CD14-positive monocyte (primary cell): ENCODE measurements around the gene SMAD3. TPM values are rescaled to one million over a fixed set of nuclear protein-coding genes. Genes with fewer than 3 reads are reported as not detected.

Experiments
- DNase-seq, 3 donors: peaks; one replicate each; pipeline ENCODE4 v3.0.0-alpha.2; 2011 to 2022
- H2AFZ ChIP-seq: 2 replicates; pipeline ENCODE4 v1.6.0; 2012; ENCODE audit warnings: mild to moderate bottlenecking, low read depth, low read length, inconsistent platforms; ENCODE audit not compliant: insufficient read depth, poor library complexity, severe bottlenecking
- H3K27ac ChIP-seq, 2 donors: 1 replicate in 1 of 2; 2 replicates in 1 of 2; pipeline ENCODE4 v1.5.1; 2012 to 2013; ENCODE audit warnings: low read length in 2 of 2, control low read depth in 1 of 2, inconsistent platforms in 1 of 2, low read depth in 1 of 2, mild to moderate bottlenecking in 1 of 2
- H3K27me3 ChIP-seq, 2 donors: one replicate each; pipeline versions ENCODE4 v1.6.0 to v1.6.1; 2011 to 2013; ENCODE audit warnings: low read length in 2 of 2; ENCODE audit not compliant: control insufficient read depth in 2 of 2, insufficient read depth in 2 of 2
- H3K36me3 ChIP-seq, 2 donors: replicated peaks in 1 of 2; 1 replicate in 1 of 2; 2 replicates in 1 of 2; pipeline versions ENCODE4 v1.5.1 to v1.6.1; 2012 to 2013; ENCODE audit warnings: low read length in 2 of 2, control low read depth in 1 of 2, inconsistent platforms in 1 of 2, mild to moderate bottlenecking in 1 of 2; ENCODE audit not compliant: insufficient read depth in 2 of 2, control insufficient read depth in 1 of 2
- H3K4me1 ChIP-seq, 2 donors: 1 replicate in 1 of 2; 2 replicates in 1 of 2; pipeline versions ENCODE4 v1.5.1 to v1.6.1; 2012 to 2013; ENCODE audit warnings: low read length in 2 of 2, control low read depth in 1 of 2, inconsistent platforms in 1 of 2, mild to moderate bottlenecking in 1 of 2, moderate library complexity in 1 of 2; ENCODE audit not compliant: insufficient read depth in 2 of 2, control insufficient read depth in 1 of 2
- H3K4me2 ChIP-seq: replicated peaks from 2 replicates; pipeline ENCODE3; 2012; ENCODE audit warnings: low read length, moderate library complexity, mild to moderate bottlenecking; ENCODE audit not compliant: poor library complexity, severe bottlenecking; ENCODE audit errors: extremely low read depth
- H3K4me3 ChIP-seq, 3 experiments: fragments of 200-600 bp in 1 of 3; sonication (generic) in 1 of 3; replicated peaks in 1 of 3; 1 replicate in 2 of 3; 2 replicates in 1 of 3; pipeline ENCODE4 v1.5.1; 2011 to 2013; ENCODE audit warnings: low read length in 3 of 3, mild to moderate bottlenecking in 3 of 3, control low read depth in 2 of 3, low read depth in 2 of 3, inconsistent platforms in 1 of 3, moderate library complexity in 1 of 3
- H3K79me2 ChIP-seq: 2 replicates; pipeline ENCODE4 v1.6.0; 2012; ENCODE audit warnings: mild to moderate bottlenecking, control low read depth, inconsistent platforms, low read length, moderate library complexity; ENCODE audit not compliant: insufficient read depth
- H3K9ac ChIP-seq: 2 replicates; pipeline ENCODE4 v1.6.0; 2017; ENCODE audit warnings: low read length, mild to moderate bottlenecking; ENCODE audit not compliant: insufficient read depth, poor library complexity, severe bottlenecking
- H3K9me3 ChIP-seq, 2 donors: replicated peaks in 1 of 2; 1 replicate in 1 of 2; 2 replicates in 1 of 2; pipeline versions ENCODE4 v1.5.1 to v1.6.1; 2012 to 2013; ENCODE audit warnings: low read length in 2 of 2, control low read depth in 1 of 2; ENCODE audit not compliant: control insufficient read depth in 1 of 2, insufficient read depth in 1 of 2
- H4K20me1 ChIP-seq: 2 replicates; pipeline ENCODE4 v1.6.0; 2012; ENCODE audit warnings: mild to moderate bottlenecking, low read length, control low read depth, moderate library complexity; ENCODE audit not compliant: insufficient read depth
- H3K27ac Mint-ChIP-seq, 7 donors: one replicate each; pipeline ENCODE4 v1.8.0; 2020; ENCODE audit warnings: mild to moderate bottlenecking in 7 of 7, mixed read lengths in 7 of 7, moderate library complexity in 6 of 7, inconsistent platforms in 2 of 7
- H3K27me3 Mint-ChIP-seq, 3 donors: one replicate each; pipeline ENCODE4 v1.8.0; 2021 to 2022; ENCODE audit warnings: low read depth in 3 of 3, mild to moderate bottlenecking in 3 of 3, mixed read lengths in 3 of 3, moderate library complexity in 3 of 3, inconsistent platforms in 1 of 3
- H3K36me3 Mint-ChIP-seq, 2 donors: one replicate each; pipeline ENCODE4 v1.8.0; 2020; ENCODE audit warnings: mixed read lengths in 2 of 2, inconsistent platforms in 1 of 2, mild to moderate bottlenecking in 1 of 2
- H3K4me1 Mint-ChIP-seq: one replicate; pipeline ENCODE4 v1.8.0; 2020; ENCODE audit warnings: mild to moderate bottlenecking, mixed read lengths
- H3K4me3 Mint-ChIP-seq, 2 donors: one replicate each; pipeline ENCODE4 v1.8.0; 2020; ENCODE audit warnings: mild to moderate bottlenecking in 2 of 2, mixed read lengths in 2 of 2, moderate library complexity in 1 of 2
- H3K9me3 Mint-ChIP-seq, 7 donors: one replicate each; pipeline ENCODE4 v1.8.0; 2020 to 2022; ENCODE audit warnings: mixed read lengths in 7 of 7, mild to moderate bottlenecking in 6 of 7, moderate library complexity in 6 of 7, inconsistent platforms in 2 of 7
- CTCF ChIP-seq: fragments of 200-600 bp; IDR thresholded peaks from one replicate; pipeline ENCODE4 v1.8.0; 2022; ENCODE audit warnings: antibody characterized with exemption, mild to moderate bottlenecking
- WGBS: methylation state at CpG from one replicate; pipeline ENCODE4 v1.1.5; 2013; ENCODE audit warnings: missing lambda C conversion rate; ENCODE audit not compliant: insufficient coverage; 5-methylcytosine and 5-hydroxymethylcytosine counted together
- intact Hi-C, 2 donors: fragments of 100-400 bp; cut with micrococcal nuclease; formaldehyde crosslinking; loops; one replicate each; pipeline versions ENCODE4 v1.15.0 to v1.15.1; 2023
- polyA plus RNA-seq, 3 donors: library from polyadenylated mRNA; depleted of rRNA in 1 of 3; unstranded in 2 of 3; stranded (reverse) in 1 of 3; fragments of 300-500 nt in 2 of 3; fragments of >200 nt in 1 of 3; fragmentation: Illumina TruSeq in 2 of 3; gene quantifications; 1 replicate in 2 of 3; 2 replicates in 1 of 3; pipeline ENCODE4 v1.2.3, GENCODE V29; 2012 to 2021

SMAD3 gene
- polyA plus RNA-seq, 3 donors = 4.4 to 41.7 (median 5.4) TPM

- Mint-ChIP-seq H3K27me3 (peaks cover 2 to 8% (median 5%) of the 10 kb centered on the region in 3 donors), H3K4me3 (no peak overlapping the region), H3K27ac (peak overlapping the region in 1 of 7 donors; percentile 63), H3K4me1 (peaks cover 32% of the 10 kb centered on the region), H3K36me3 (peaks cover 0 to 4% of the 10 kb centered on the region in 2 donors), H3K9me3 (peaks cover 0 to 2% (median 0%) of the 10 kb centered on the region in 7 donors)
- TF ChIP-seq CTCF = no peak
- Histone ChIP-seq H3K9ac (no peak overlapping the region), H3K4me3 (no peak overlapping the region), H4K20me1 (no peaks in the 10 kb centered on the region), H2AFZ (no peak overlapping the region), H3K4me2 (no peak overlapping the region), H3K9me3 (no peaks in the 10 kb centered on the region), H3K36me3 (no peaks in the 10 kb centered on the region), H3K4me1 (peaks cover 13 to 44% of the 10 kb centered on the region in 2 donors), H3K79me2 (no peaks in the 10 kb centered on the region), H3K27ac (no peak overlapping the region), H3K27me3 (no peaks in the 10 kb centered on the region)
- no peak for DNase-seq
- WGBS = 80% methylated on average over 1 of the region's 2 CpGs
- intact Hi-C loops = loop anchor here in 1 of 2 donors (5.0 kb wide), 1 partner anchor 73 kb away; no protein-coding TSS in a partner anchor
Measured at GRCh38 chr15:67040277-67040676, 25.1 kb upstream of the SMAD3 start.

- H3K27ac ChIP-seq = peak overlapping the region in 1 of 2 donors; percentile 46
- H3K27me3 ChIP-seq = no peaks in the 10 kb centered on the region
- H3K79me2 ChIP-seq = no peaks in the 10 kb centered on the region
- H2AFZ ChIP-seq = no peak overlapping the region
- H3K9me3 Mint-ChIP-seq = peaks cover 0 to 2% (median 0%) of the 10 kb centered on the region in 7 donors
- peak overlapping the region in 5 of 7 donors; percentile 27 to 64 (median 58) for H3K27ac Mint-ChIP-seq
- H3K4me2 ChIP-seq = peak overlapping the region; percentile 26
- peaks cover under 1 to 38% of the 10 kb centered on the region in 2 donors for H3K4me1 ChIP-seq
- no peaks in the 10 kb centered on the region for H3K36me3 ChIP-seq
- no peaks in the 10 kb centered on the region for H3K9me3 ChIP-seq
- peak overlapping the region in 1 of 2 donors; percentile 61 for H3K4me3 Mint-ChIP-seq
- intact Hi-C loops = loop anchor here in 1 of 2 donors (5.0 kb wide), 1 partner anchor 75 kb away; no protein-coding TSS in a partner anchor
- no CpG with 5 or more reads among the region's 7 CpGs for WGBS
- H3K4me3 ChIP-seq = peak overlapping the region in 1 of 3 experiments; percentile 48
- peak in 2 of 3 donors; percentile 45 to 65 for DNase-seq
- H4K20me1 ChIP-seq = no peaks in the 10 kb centered on the region
- no peak overlapping the region for H3K9ac ChIP-seq
- peaks cover 0 to 4% of the 10 kb centered on the region in 2 donors for H3K36me3 Mint-ChIP-seq
- peaks cover 29% of the 10 kb centered on the region for H3K4me1 Mint-ChIP-seq
- peaks cover 4 to 8% (median 5%) of the 10 kb centered on the region in 3 donors for H3K27me3 Mint-ChIP-seq
- no peak for TF ChIP-seq CTCF
Measured at GRCh38 chr15:67042551-67043142, 22.8 kb upstream of the SMAD3 start.
